GM21825 (cell line): Measurements from ENCODE around the gene SLC34A1.

ENCODE experiments used
- ATAC-seq: cut with Tn5 transposase; IDR thresholded peaks from one replicate; pipeline ENCODE4 v1.9.1; 2021; ENCODE audit warnings: mild to moderate bottlenecking, moderate library complexity; ENCODE audit not compliant: unreplicated experiment

SLC34A1 gene

GRCh38 chr5:177444106-177445051 lies 60.1 kb downstream of the SLC34A1 start:
- no peak for ATAC-seq

- no peak for ATAC-seq
Measured at GRCh38 chr5:177445052-177445916, 61.0 kb downstream of the SLC34A1 start.

- no peak for ATAC-seq
Measured at GRCh38 chr5:177445917-177446199, 61.6 kb downstream of the SLC34A1 start.

- peak; percentile 47 for ATAC-seq
Measured at GRCh38 chr5:177446200-177447065, 62.2 kb downstream of the SLC34A1 start, which contains the start of gene PRR7. Gene PRR7 (plus strand): TSS chr5:177446814. CDS start chr5:177455068, 8,254 bp downstream.

- ATAC-seq = peak; percentile 33
Measured at GRCh38 chr5:177447066-177447610, 62.9 kb downstream of the SLC34A1 start.

- no peak for ATAC-seq
Measured at GRCh38 chr5:177447611-177448243, 63.5 kb downstream of the SLC34A1 start.
